ENCODE results near the gene GMPR. TPM values are rescaled to one million over a fixed set of nuclear protein-coding genes. Genes with fewer than 3 reads are reported as not detected.

The GMPR gene
- total RNA-seq, 1 donor, result 4.7 TPM

DNA sequence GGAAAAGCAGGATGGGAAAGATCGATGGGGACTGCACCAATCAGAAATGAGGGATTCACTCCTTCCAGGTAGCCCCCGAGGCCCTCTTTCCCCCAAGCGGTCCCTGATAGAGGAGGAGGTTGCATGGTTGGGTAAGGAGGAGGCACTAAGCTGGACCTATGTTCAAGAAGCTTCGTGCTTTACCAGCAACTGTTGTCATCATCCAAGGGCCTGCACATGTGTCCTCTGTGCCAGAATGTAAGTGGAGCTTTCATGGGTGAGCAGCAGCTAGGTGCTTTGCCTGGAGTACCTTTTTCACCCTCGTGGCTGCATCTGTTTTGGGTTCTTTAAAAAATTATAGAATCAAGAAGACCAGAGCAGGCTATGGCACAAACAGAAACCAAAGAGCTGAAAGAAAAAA is 54.0 kb downstream of the GMPR start:
- H3K4me3 ChIP-seq (ENCODE audit: low read depth, low read length), result no peak overlapping the region
- DNase-seq (ENCODE audit: low read depth), result no peak
- TF ChIP-seq, protein P1, sequence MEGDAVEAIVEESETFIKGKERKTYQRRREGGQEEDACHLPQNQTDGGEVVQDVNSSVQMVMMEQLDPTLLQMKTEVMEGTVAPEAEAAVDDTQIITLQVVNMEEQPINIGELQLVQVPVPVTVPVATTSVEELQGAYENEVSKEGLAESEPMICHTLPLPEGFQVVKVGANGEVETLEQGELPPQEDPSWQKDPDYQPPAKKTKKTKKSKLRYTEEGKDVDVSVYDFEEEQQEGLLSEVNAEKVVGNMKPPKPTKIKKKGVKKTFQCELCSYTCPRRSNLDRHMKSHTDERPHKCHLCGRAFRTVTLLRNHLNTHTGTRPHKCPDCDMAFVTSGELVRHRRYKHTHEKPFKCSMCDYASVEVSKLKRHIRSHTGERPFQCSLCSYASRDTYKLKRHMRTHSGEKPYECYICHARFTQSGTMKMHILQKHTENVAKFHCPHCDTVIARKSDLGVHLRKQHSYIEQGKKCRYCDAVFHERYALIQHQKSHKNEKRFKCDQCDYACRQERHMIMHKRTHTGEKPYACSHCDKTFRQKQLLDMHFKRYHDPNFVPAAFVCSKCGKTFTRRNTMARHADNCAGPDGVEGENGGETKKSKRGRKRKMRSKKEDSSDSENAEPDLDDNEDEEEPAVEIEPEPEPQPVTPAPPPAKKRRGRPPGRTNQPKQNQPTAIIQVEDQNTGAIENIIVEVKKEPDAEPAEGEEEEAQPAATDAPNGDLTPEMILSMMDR (IDR thresholded peaks at IDR 0.05; ENCODE audit: insufficient read depth, low read depth, low read length), result no peak

DNA sequence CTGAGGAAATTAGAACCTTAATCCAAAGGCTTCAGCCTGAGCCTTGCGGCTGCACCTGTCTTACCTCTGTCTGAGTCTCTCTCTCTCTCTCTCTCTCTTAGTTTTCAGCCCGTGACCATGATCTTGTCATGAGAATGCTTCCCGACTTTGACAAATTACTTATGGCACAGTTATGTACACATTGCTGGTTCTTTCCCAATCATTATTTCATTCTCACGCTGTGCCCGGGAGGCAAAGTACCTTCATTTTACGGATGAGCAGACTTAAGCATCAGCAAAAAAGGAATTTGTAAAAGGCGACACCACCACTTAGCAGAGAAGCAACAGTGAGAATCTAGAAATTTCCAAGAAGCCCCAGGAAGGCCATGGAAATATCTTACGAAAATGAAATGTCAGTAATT is 54.6 kb downstream of the GMPR start:
- peak; percentile 8 for DNase-seq (ENCODE audit: low read depth)
- TF ChIP-seq, protein P1 (IDR thresholded peaks at IDR 0.05; ENCODE audit: insufficient read depth, low read depth, low read length), result no peak
- H3K4me3 ChIP-seq (ENCODE audit: low read depth, low read length), result no peak overlapping the region

DNA sequence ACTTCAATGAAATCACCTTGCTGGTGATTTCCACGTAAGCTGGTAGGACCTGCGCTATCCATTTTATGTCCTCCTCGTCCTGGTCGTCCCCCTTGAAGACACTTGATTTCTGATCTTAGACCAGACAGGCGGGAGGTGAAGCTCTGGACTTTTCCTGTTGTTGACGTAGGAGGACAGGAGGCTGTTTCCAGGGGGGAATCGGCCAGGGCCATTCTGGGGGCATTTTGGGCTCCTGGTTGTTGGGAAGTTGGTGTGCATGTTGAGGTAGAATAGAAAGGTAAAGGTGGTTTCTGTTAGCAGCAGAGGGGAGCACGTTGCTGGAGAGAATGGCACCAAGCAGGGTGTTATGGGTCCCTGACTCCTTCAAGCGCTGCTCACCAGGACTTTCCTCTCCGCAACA is 56.0 kb downstream of the GMPR start:
- no peak overlapping the region for H3K4me3 ChIP-seq (ENCODE audit: low read depth, low read length)
- TF ChIP-seq, protein P1 (IDR thresholded peaks at IDR 0.05; ENCODE audit: insufficient read depth, low read depth, low read length), result no peak
- no peak for DNase-seq (ENCODE audit: low read depth)

DNA sequence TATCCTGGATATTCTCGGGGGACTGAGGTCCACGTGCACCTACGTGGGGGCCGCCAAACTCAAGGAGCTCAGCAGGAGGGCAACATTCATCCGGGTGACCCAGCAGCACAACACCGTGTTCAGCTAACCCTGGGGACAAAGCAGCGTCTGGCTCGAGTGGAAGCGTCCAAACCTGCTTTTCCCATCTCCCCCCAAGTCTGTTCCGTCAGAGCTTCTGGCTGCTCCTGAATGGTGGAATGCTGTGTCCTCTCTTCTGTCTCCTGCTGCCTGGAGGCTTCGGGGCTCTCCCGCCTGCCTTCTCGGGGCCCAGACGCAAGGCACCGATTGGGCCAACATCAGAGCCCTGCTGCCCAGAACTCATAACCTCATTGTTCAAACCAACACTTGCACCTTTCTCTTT is 56.7 kb downstream of the GMPR start:
- no peak overlapping the region for H3K4me3 ChIP-seq (ENCODE audit: low read depth, low read length)
- no peak for DNase-seq (ENCODE audit: low read depth)
- TF ChIP-seq, protein P1 (IDR thresholded peaks at IDR 0.05; ENCODE audit: insufficient read depth, low read depth, low read length), result no peak

DNA sequence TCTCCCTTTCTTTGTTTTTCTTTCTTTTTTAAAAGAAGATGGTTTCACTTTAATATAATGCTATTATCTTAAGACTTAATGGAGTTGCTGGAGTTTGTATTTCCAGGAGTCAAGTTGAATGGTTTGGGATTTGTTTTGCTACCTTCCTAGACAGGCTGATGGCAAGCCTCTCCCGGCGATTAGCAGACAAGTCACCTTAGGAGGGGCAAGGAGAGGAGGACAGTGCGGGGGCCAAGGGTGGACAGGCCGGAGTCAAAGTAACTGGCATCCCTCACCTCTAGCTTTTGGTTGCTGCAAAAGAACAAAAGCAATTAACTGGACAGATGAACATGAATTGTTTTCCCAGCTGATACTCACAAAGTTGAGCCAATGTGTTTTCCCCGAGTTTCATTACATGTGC is 57.1 kb downstream of the GMPR start:
- TF ChIP-seq, protein P1 (IDR thresholded peaks at IDR 0.05; ENCODE audit: insufficient read depth, low read depth, low read length), result no peak
- DNase-seq (ENCODE audit: low read depth), result no peak
- H3K4me3 ChIP-seq (ENCODE audit: low read depth, low read length), result no peak overlapping the region

DNA sequence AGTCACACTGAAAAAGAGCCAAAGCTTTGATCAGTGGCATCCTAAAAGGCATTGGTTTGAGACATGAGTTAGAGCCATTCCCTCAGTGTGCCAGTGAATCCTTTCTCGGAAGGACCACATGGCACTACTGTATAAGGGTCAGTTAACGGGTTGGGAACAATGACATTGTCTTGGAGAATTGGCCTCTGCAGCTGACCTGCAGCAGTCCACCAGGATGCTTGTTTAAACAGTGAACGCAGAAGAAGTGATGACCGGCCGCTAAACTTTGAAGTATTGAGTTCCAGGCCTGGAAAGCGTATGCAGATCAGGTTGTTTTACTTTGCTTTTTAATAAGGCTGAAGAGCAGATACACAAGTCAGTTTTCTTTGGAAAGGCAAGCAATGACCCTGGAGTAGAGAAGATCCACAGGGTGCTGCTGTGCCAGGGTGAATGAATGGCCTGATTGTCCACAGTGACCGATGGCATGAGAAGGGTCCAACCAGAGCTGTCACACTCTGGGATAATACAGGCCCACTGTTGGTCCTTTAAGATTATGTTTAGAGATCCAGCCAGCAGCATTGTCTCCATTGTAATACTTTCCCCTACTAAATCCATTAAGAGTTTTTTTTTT is 57.8 kb downstream of the GMPR start:
- DNase-seq (ENCODE audit: low read depth), result no peak
- TF ChIP-seq, protein P1 (IDR thresholded peaks at IDR 0.05; ENCODE audit: insufficient read depth, low read depth, low read length), result no peak

DNA sequence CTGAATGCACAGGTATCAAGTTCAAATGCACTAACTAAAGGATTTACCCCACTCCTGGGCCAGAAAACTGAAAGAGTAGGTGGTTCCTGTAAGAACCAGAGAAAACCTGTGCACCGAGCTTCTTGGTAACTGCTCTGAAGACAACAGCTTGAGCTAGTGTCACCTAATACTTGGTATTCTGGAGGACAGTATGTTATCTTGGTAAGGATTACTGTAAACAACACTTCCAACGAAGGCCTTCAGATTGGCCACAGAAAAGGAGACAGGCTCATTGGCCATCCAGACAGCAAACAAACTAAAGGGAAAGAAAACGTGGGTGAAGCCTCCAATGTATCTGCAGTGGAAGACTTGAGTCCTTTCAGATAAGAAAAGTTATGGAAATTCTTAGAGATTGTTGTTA is 61.5 kb downstream of the GMPR start:
- DNase-seq (ENCODE audit: low read depth), result no peak
- H3K4me3 ChIP-seq (ENCODE audit: low read depth, low read length), result no peak overlapping the region
- TF ChIP-seq, protein P1 (IDR thresholded peaks at IDR 0.05; ENCODE audit: insufficient read depth, low read depth, low read length), result no peak

More for the DNA sequence above, 57.8 kb downstream of the GMPR start:
- no peak overlapping the region for H3K4me3 ChIP-seq (ENCODE audit: low read depth, low read length)
